WI38 (cell line): Measurements from ENCODE around the gene NPAT.

ENCODE experiments used
- H3K4me3 ChIP-seq: 2 replicates; pipeline ENCODE4 v1.5.1; 2011; ENCODE audit warnings: low read depth, mild to moderate bottlenecking, control low read depth, low read length
- CTCF ChIP-seq: IDR thresholded peaks from 2 replicates; pipeline ENCODE4 v1.5.1; 2012; ENCODE audit warnings: low read depth, mild to moderate bottlenecking, control low read depth, low read length

The NPAT gene

GRCh38 chr11:108206171-108206570 is 16.3 kb downstream of the NPAT start:
- TF ChIP-seq CTCF, result no peak
- H3K4me3 ChIP-seq, result no peak overlapping the region

DNA sequence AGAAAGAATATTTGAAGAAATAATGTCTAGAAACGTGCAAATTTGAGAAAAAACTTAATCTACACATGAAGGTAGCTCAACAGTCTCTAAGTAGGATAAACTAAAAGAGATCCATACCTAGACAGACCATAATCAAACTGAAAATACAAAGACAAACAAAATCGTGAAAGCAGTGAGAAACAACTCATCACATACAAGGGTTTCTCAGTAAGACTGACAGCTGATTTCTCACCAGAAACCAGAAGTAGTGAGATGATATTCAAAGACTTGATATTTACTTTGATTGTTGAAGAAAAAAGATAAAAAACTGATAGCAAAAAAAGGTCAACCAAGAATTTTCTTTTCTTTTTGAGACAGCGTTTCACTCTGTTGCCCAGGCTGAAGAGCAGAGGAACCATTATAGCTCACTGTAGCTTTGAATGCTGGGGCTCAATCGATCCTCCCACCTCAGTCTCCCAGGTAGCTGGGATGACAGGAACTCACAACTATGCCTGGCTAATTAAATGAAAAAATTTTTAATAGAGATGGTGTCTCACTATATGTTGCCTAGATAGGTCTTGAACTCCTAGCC is 17.4 kb downstream of the NPAT start:
- no peak overlapping the region for H3K4me3 ChIP-seq
- TF ChIP-seq CTCF, result no peak

- H3K4me3 ChIP-seq, result no peak overlapping the region
- TF ChIP-seq CTCF, result no peak
Observed at GRCh38 chr11:108204376-108204775, 18.1 kb downstream of the NPAT start.

GRCh38 chr11:108203075-108203474 is 19.4 kb downstream of the NPAT start:
- no peak overlapping the region for H3K4me3 ChIP-seq
- TF ChIP-seq CTCF, result no peak

DNA sequence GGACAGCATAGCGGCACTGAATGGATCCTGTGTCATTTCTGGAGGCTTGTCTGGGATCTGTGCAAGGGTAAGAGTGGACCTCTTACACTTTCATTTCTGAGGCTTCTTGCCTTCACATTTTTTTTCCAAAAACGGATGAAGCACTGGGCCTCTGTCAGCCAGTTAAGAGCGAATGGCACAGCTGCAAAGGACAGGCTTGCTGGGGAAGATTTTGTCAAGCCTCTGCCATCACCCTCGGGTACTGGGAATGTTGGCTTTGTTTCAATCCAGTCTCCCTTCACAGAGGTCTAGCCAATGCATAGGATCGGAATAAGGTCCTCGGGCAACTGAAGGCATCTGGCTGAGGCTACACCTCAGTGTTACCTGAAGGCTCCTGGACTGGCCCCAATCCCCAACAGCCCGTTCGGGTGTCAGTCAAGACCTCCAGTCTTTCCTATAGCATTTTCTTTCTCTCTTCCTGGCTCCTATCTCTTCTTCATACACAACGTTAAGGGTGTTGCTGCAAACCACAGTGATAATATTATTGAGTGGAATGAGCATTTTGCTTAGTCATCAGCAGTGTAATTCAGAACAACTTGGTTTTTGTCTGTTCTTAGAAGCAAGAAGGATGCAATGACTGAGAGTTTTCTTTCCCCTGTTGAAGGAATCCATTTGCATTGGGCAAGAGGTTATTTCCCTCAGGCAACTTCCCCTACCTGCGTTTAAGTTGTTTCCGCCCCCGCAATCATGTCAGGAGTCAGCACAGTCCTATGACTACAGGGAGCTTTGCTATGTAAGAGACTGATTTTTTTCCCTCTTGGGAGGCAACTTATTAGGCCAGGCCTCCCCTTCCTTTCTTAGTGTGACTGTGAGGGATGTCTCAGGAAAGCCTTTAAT is 22.8 kb downstream of the NPAT start:
- H3K4me3 ChIP-seq, result no peak overlapping the region
- TF ChIP-seq CTCF, result no peak

GRCh38 chr11:108198833-108199232 is 23.6 kb downstream of the NPAT start:
- no peak for TF ChIP-seq CTCF

GRCh38 chr11:108197351-108197750 is 25.1 kb downstream of the NPAT start:
- no peak for TF ChIP-seq CTCF
- H3K4me3 ChIP-seq, result no peak overlapping the region

More at GRCh38 chr11:108198833-108199232, 23.6 kb downstream of the NPAT start:
- no peak overlapping the region for H3K4me3 ChIP-seq
